HEK293 (cell line): Measurements from ENCODE around the gene LPIN1.

Source experiments
- GLIS2 ChIP-seq: fragments of 450-650 bp; formaldehyde crosslinking; IDR thresholded peaks from 2 replicates; pipeline ENCODE4 v1.5.1; 2016; ENCODE audit warnings: missing biosample characterization, missing genetic modification characterization
- OVOL3 ChIP-seq: fragments of 450-650 bp; formaldehyde crosslinking; IDR thresholded peaks from 2 replicates; pipeline ENCODE4 v1.5.1; 2016; ENCODE audit warnings: missing biosample characterization, missing genetic modification characterization
- PBX3 ChIP-seq: sonication (generic); formaldehyde crosslinking; IDR thresholded peaks from 2 replicates; pipeline ENCODE4 v1.8.1; 2022; ENCODE audit warnings: mild to moderate bottlenecking, moderate library complexity, missing genetic modification reagents
- PRDM2 ChIP-seq: fragments of 450-650 bp; formaldehyde crosslinking; IDR thresholded peaks from 2 replicates; pipeline ENCODE4 v1.5.1; 2016; ENCODE audit warnings: missing biosample characterization, missing genetic modification characterization, borderline replicate concordance
- ZBTB17 ChIP-seq: fragments of 450-650 bp; formaldehyde crosslinking; IDR thresholded peaks from 2 replicates; pipeline ENCODE4 v1.5.1; 2016; ENCODE audit warnings: missing biosample characterization, missing genetic modification characterization
- ZBTB8A ChIP-seq: fragments of 450-650 bp; formaldehyde crosslinking; IDR thresholded peaks from 2 replicates; pipeline ENCODE4 v1.5.1; 2016; ENCODE audit warnings: missing biosample characterization, missing genetic modification characterization
- ZFP69B ChIP-seq: fragments of 450-650 bp; formaldehyde crosslinking; IDR thresholded peaks from 2 replicates; pipeline ENCODE4 v1.5.1; 2016; ENCODE audit warnings: missing biosample characterization, missing genetic modification characterization
- ZNF10 ChIP-seq: fragments of 450-650 bp; formaldehyde crosslinking; IDR thresholded peaks from 2 replicates; pipeline ENCODE4 v1.5.1; 2017; ENCODE audit warnings: missing biosample characterization, missing genetic modification characterization
- ZNF2 ChIP-seq: fragments of 450-650 bp; formaldehyde crosslinking; IDR thresholded peaks from 2 replicates; pipeline ENCODE4 v1.5.1; 2016; ENCODE audit warnings: missing biosample characterization, missing genetic modification characterization
- ZNF335 ChIP-seq: fragments of 450-650 bp; formaldehyde crosslinking; conservative IDR thresholded peaks from 2 replicates; pipeline ENCODE4 v1.5.1; 2016; ENCODE audit warnings: missing biosample characterization, missing genetic modification characterization
- ZNF394 ChIP-seq: fragments of 450-650 bp; formaldehyde crosslinking; IDR thresholded peaks from 2 replicates; pipeline ENCODE4 v1.5.1; 2016; ENCODE audit warnings: missing biosample characterization, missing genetic modification characterization, mild to moderate bottlenecking, moderate library complexity, borderline replicate concordance
- ZNF449 ChIP-seq: fragments of 450-650 bp; formaldehyde crosslinking; IDR thresholded peaks from 2 replicates; pipeline ENCODE4 v1.5.1; 2017; ENCODE audit warnings: missing biosample characterization, mild to moderate bottlenecking, missing genetic modification characterization, moderate library complexity
- ZNF561 ChIP-seq: fragments of 450-650 bp; IDR thresholded peaks from 2 replicates; pipeline ENCODE4 v1.5.1; 2018; ENCODE audit warnings: missing biosample characterization, missing genetic modification characterization, borderline replicate concordance
- ZNF580 ChIP-seq: fragments of 450-650 bp; formaldehyde crosslinking; IDR thresholded peaks from 2 replicates; pipeline ENCODE4 v1.5.1; 2016; ENCODE audit warnings: missing biosample characterization, missing genetic modification characterization
- ZNF701 ChIP-seq: fragments of 450-650 bp; formaldehyde crosslinking; IDR thresholded peaks from 2 replicates; pipeline ENCODE4 v1.5.1; 2016; ENCODE audit warnings: missing biosample characterization, missing genetic modification characterization
- TF ChIP-seq, protein P1 (sequence below): fragments of 450-650 bp; formaldehyde crosslinking; IDR thresholded peaks from 2 replicates; pipeline ENCODE4 v1.5.1; 2016; ENCODE audit warnings: missing biosample characterization, missing genetic modification characterization
- TF ChIP-seq, protein P2 (sequence below): fragments of 450-650 bp; formaldehyde crosslinking; IDR thresholded peaks from 2 replicates; pipeline ENCODE4 v1.5.1; 2016; ENCODE audit warnings: missing biosample characterization, missing genetic modification characterization
- TF ChIP-seq, protein P3 (sequence below): fragments of 450-650 bp; formaldehyde crosslinking; IDR thresholded peaks from 2 replicates; pipeline ENCODE4 v1.5.1; 2016; ENCODE audit warnings: missing biosample characterization, missing genetic modification characterization
- TF ChIP-seq, protein P4 (sequence below): fragments of 450-650 bp; formaldehyde crosslinking; optimal IDR thresholded peaks from 2 replicates; pipeline ENCODE3; 2016; ENCODE audit warnings: missing biosample characterization, mild to moderate bottlenecking, missing genetic modification characterization
- TF ChIP-seq, protein P5 (sequence below): fragments of 450-650 bp; formaldehyde crosslinking; IDR thresholded peaks from 2 replicates; pipeline ENCODE4 v1.5.1; 2016; ENCODE audit warnings: missing biosample characterization, missing genetic modification characterization

Gene LPIN1

GRCh38 chr2:11746807-11747459 is 501 bp downstream of the LPIN1 start (continued):
- TF ChIP-seq PRDM2 (tag by site-specific recombination) (no peak), GLIS2 (tag by site-specific recombination) (peak; percentile 46), ZNF701 (no peak), ZNF394 (tag by site-specific recombination) (peak; percentile 61; the same call in 1 of the 2 replicates), PBX3 (CRISPR knock-in tag) (peak; percentile 20; the same call in 1 of the 2 replicates), ZBTB17 (tag by site-specific recombination) (0 out of 2 replicates have a peak, but pooled peaks have one; percentile 48), ZFP69B (tag by site-specific recombination) (peak; percentile 75), ZNF580 (tag by site-specific recombination) (no peak), ZBTB8A (tag by site-specific recombination) (peak; percentile 41; the same call in 1 of the 2 replicates), ZNF335 (tag by site-specific recombination) (peak; percentile 55), OVOL3 (no peak), ZNF449 (tag by site-specific recombination) (no peak), ZNF561 (tag by site-specific recombination) (0 out of 2 replicates have a peak, but pooled peaks have one; percentile 10), ZNF10 (tag by site-specific recombination) (0 out of 2 replicates have a peak, but pooled peaks have one; percentile 19), ZNF2 (no peak)
- TF ChIP-seq, protein P1, sequence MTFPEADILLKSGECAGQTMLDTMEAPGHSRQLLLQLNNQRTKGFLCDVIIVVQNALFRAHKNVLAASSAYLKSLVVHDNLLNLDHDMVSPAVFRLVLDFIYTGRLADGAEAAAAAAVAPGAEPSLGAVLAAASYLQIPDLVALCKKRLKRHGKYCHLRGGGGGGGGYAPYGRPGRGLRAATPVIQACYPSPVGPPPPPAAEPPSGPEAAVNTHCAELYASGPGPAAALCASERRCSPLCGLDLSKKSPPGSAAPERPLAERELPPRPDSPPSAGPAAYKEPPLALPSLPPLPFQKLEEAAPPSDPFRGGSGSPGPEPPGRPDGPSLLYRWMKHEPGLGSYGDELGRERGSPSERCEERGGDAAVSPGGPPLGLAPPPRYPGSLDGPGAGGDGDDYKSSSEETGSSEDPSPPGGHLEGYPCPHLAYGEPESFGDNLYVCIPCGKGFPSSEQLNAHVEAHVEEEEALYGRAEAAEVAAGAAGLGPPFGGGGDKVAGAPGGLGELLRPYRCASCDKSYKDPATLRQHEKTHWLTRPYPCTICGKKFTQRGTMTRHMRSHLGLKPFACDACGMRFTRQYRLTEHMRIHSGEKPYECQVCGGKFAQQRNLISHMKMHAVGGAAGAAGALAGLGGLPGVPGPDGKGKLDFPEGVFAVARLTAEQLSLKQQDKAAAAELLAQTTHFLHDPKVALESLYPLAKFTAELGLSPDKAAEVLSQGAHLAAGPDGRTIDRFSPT (tag by site-specific recombination), result peak; percentile 71; the same call in 1 of the 2 replicates
- TF ChIP-seq, protein P2, sequence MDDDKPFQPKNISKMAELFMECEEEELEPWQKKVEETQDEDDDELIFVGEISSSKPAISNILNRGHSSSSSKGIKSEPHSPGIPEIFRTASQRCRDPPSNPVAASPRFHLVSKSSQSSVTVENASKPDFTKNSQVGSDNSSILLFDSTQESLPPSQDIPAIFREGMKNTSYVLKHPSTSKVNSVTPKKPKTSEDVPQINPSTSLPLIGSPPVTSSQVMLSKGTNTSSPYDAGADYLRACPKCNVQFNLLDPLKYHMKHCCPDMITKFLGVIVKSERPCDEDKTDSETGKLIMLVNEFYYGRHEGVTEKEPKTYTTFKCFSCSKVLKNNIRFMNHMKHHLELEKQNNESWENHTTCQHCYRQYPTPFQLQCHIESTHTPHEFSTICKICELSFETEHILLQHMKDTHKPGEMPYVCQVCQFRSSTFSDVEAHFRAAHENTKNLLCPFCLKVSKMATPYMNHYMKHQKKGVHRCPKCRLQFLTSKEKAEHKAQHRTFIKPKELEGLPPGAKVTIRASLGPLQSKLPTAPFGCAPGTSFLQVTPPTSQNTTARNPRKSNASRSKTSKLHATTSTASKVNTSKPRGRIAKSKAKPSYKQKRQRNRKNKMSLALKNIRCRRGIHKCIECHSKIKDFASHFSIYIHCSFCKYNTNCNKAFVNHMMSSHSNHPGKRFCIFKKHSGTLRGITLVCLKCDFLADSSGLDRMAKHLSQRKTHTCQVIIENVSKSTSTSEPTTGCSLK (tag by site-specific recombination), result no peak
- TF ChIP-seq, protein P3, sequence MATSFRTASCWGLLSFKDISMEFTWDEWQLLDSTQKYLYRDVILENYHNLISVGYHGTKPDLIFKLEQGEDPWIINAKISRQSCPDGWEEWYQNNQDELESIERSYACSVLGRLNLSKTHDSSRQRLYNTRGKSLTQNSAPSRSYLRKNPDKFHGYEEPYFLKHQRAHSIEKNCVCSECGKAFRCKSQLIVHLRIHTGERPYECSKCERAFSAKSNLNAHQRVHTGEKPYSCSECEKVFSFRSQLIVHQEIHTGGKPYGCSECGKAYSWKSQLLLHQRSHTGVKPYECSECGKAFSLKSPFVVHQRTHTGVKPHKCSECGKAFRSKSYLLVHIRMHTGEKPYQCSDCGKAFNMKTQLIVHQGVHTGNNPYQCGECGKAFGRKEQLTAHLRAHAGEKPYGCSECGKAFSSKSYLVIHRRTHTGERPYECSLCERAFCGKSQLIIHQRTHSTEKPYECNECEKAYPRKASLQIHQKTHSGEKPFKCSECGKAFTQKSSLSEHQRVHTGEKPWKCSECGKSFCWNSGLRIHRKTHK (tag by site-specific recombination), result no peak
- TF ChIP-seq, protein P4, sequence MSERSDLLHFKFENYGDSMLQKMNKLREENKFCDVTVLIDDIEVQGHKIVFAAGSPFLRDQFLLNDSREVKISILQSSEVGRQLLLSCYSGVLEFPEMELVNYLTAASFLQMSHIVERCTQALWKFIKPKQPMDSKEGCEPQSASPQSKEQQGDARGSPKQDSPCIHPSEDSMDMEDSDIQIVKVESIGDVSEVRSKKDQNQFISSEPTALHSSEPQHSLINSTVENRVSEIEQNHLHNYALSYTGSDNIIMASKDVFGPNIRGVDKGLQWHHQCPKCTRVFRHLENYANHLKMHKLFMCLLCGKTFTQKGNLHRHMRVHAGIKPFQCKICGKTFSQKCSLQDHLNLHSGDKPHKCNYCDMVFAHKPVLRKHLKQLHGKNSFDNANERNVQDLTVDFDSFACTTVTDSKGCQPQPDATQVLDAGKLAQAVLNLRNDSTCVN (tag by site-specific recombination), result peak; percentile 79
- TF ChIP-seq, protein P5, sequence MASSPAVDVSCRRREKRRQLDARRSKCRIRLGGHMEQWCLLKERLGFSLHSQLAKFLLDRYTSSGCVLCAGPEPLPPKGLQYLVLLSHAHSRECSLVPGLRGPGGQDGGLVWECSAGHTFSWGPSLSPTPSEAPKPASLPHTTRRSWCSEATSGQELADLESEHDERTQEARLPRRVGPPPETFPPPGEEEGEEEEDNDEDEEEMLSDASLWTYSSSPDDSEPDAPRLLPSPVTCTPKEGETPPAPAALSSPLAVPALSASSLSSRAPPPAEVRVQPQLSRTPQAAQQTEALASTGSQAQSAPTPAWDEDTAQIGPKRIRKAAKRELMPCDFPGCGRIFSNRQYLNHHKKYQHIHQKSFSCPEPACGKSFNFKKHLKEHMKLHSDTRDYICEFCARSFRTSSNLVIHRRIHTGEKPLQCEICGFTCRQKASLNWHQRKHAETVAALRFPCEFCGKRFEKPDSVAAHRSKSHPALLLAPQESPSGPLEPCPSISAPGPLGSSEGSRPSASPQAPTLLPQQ (tag by site-specific recombination), result peak; percentile 78
